Rectal smooth muscle tissue (tissue), 1 donor: ENCODE measurements around the gene MRAP.

ENCODE experiments used
- H3K27ac ChIP-seq: one replicate; pipeline ENCODE4 v1.7.0; 2013; ENCODE audit warnings: low read depth, low read length, inconsistent platforms
- H3K27me3 ChIP-seq: one replicate; pipeline ENCODE4 v1.7.0; 2013; ENCODE audit warnings: low read length; ENCODE audit not compliant: control insufficient read depth, insufficient read depth
- H3K36me3 ChIP-seq: one replicate; pipeline ENCODE4 v1.7.0; 2013; ENCODE audit warnings: low read length; ENCODE audit not compliant: control insufficient read depth, insufficient read depth
- H3K4me1 ChIP-seq: one replicate; pipeline ENCODE4 v1.7.0; 2013; ENCODE audit warnings: low read length; ENCODE audit not compliant: control insufficient read depth, insufficient read depth
- H3K4me3 ChIP-seq: one replicate; pipeline ENCODE4 v1.7.0; 2013; ENCODE audit warnings: low read length
- H3K9ac ChIP-seq: one replicate; pipeline ENCODE4 v1.7.0; 2013; ENCODE audit warnings: low read length

The MRAP gene

GRCh38 chr21:32276671-32277070 lies 22.0 kb upstream of the MRAP start:
- H3K4me1 ChIP-seq, result peaks cover 5% of the 10 kb centered on the region
- H3K9ac ChIP-seq, result no peak overlapping the region
- H3K27ac ChIP-seq, result no peak overlapping the region
- H3K27me3 ChIP-seq, result no peaks in the 10 kb centered on the region
- H3K4me3 ChIP-seq, result no peak overlapping the region
- no peaks in the 10 kb centered on the region for H3K36me3 ChIP-seq

- H3K27me3 ChIP-seq, result no peaks in the 10 kb centered on the region
- peak overlapping the region; percentile 92 for H3K4me3 ChIP-seq
- no peak overlapping the region for H3K9ac ChIP-seq
- H3K36me3 ChIP-seq, result no peaks in the 10 kb centered on the region
- H3K4me1 ChIP-seq, result peaks cover 5% of the 10 kb centered on the region
- H3K27ac ChIP-seq, result no peak overlapping the region
Measured at GRCh38 chr21:32278103-32278502, 20.6 kb upstream of the MRAP start.

- no peaks in the 10 kb centered on the region for H3K27me3 ChIP-seq
- H3K9ac ChIP-seq, result peak within 1 kb of the TSS; percentile 32
- H3K27ac ChIP-seq, result peak within 1 kb of the TSS; percentile 41
- no peaks in the 10 kb centered on the region for H3K36me3 ChIP-seq
- peaks cover 5% of the 10 kb centered on the region for H3K4me1 ChIP-seq
- H3K4me3 ChIP-seq, result peak within 1 kb of the TSS; percentile 92
Measured at GRCh38 chr21:32278518-32279376, 19.9 kb upstream of the MRAP start, which contains the start of gene MIS18A. MIS18A (minus strand) TSS chr21:32279049; CDS start chr21:32279014, 35 bp downstream.

- peak overlapping the region; percentile 77 for H3K4me3 ChIP-seq
- H3K9ac ChIP-seq, result peak overlapping the region; percentile 12
- peaks cover 5% of the 10 kb centered on the region for H3K4me1 ChIP-seq
- H3K27me3 ChIP-seq, result no peaks in the 10 kb centered on the region
- H3K27ac ChIP-seq, result peak overlapping the region; percentile 41
- H3K36me3 ChIP-seq, result no peaks in the 10 kb centered on the region
Measured at GRCh38 chr21:32279377-32279680, 19.3 kb upstream of the MRAP start.

- H3K4me1 ChIP-seq, result peaks cover 5% of the 10 kb centered on the region
- no peaks in the 10 kb centered on the region for H3K27me3 ChIP-seq
- H3K4me3 ChIP-seq, result no peak overlapping the region
- H3K9ac ChIP-seq, result no peak overlapping the region
- no peaks in the 10 kb centered on the region for H3K36me3 ChIP-seq
- no peak overlapping the region for H3K27ac ChIP-seq
Measured at GRCh38 chr21:32281531-32281930, 17.1 kb upstream of the MRAP start.

GRCh38 chr21:32282992-32283391 lies 15.7 kb upstream of the MRAP start:
- no peaks in the 10 kb centered on the region for H3K27me3 ChIP-seq
- peaks cover 2% of the 10 kb centered on the region for H3K4me1 ChIP-seq
- no peaks in the 10 kb centered on the region for H3K36me3 ChIP-seq
- H3K9ac ChIP-seq, result no peak overlapping the region
- H3K27ac ChIP-seq, result no peak overlapping the region
- no peak overlapping the region for H3K4me3 ChIP-seq

GRCh38 chr21:32285476-32285875 lies 13.2 kb upstream of the MRAP start:
- H3K36me3 ChIP-seq, result no peaks in the 10 kb centered on the region
- H3K4me3 ChIP-seq, result no peak overlapping the region
- H3K4me1 ChIP-seq, result no peaks in the 10 kb centered on the region
- no peaks in the 10 kb centered on the region for H3K27me3 ChIP-seq
- H3K27ac ChIP-seq, result no peak overlapping the region
- no peak overlapping the region for H3K9ac ChIP-seq

- no peaks in the 10 kb centered on the region for H3K27me3 ChIP-seq
- no peak overlapping the region for H3K9ac ChIP-seq
- H3K4me1 ChIP-seq, result no peaks in the 10 kb centered on the region
- no peak overlapping the region for H3K4me3 ChIP-seq
- H3K27ac ChIP-seq, result no peak overlapping the region
- no peaks in the 10 kb centered on the region for H3K36me3 ChIP-seq
Measured at GRCh38 chr21:32297449-32297848, 1.2 kb upstream of the MRAP start.

GRCh38 chr21:32298148-32298559 lies 501 bp upstream of the MRAP start:
- H3K4me3 ChIP-seq, result no peak overlapping the region
- H3K36me3 ChIP-seq, result no peaks in the 10 kb centered on the region
- no peaks in the 10 kb centered on the region for H3K27me3 ChIP-seq
- no peak overlapping the region for H3K9ac ChIP-seq
- H3K27ac ChIP-seq, result no peak overlapping the region
- no peaks in the 10 kb centered on the region for H3K4me1 ChIP-seq

GRCh38 chr21:32299695-32300094 lies 1.0 kb downstream of the MRAP start:
- Histone ChIP-seq H3K27me3 (no peaks in the 10 kb centered on the region), H3K4me3 (no peak overlapping the region), H3K4me1 (no peaks in the 10 kb centered on the region), H3K9ac (no peak overlapping the region), H3K27ac (no peak overlapping the region), H3K36me3 (no peaks in the 10 kb centered on the region)

GRCh38 chr21:32300117-32300681 lies 1.5 kb downstream of the MRAP start:
- Histone ChIP-seq H3K4me1 (no peaks in the 10 kb centered on the region), H3K27me3 (no peaks in the 10 kb centered on the region), H3K27ac (no peak overlapping the region), H3K36me3 (no peaks in the 10 kb centered on the region), H3K4me3 (no peak overlapping the region), H3K9ac (no peak overlapping the region)

- Histone ChIP-seq H3K4me1 (no peaks in the 10 kb centered on the region), H3K36me3 (no peaks in the 10 kb centered on the region), H3K27ac (no peak overlapping the region)
Measured at GRCh38 chr21:32301596-32301995, 2.9 kb downstream of the MRAP start.

GRCh38 chr21:32302560-32302959 lies 3.9 kb downstream of the MRAP start:
- Histone ChIP-seq H3K27me3 (no peaks in the 10 kb centered on the region), H3K4me3 (no peak overlapping the region), H3K36me3 (no peaks in the 10 kb centered on the region), H3K27ac (no peak overlapping the region), H3K9ac (no peak overlapping the region), H3K4me1 (no peaks in the 10 kb centered on the region)

More at GRCh38 chr21:32301596-32301995, 2.9 kb downstream of the MRAP start:
- Histone ChIP-seq H3K4me3 (no peak overlapping the region), H3K9ac (no peak overlapping the region), H3K27me3 (no peaks in the 10 kb centered on the region)
